ENCODE results near the gene STRIP1. TPM values are rescaled to one million over a fixed set of nuclear protein-coding genes. Genes with fewer than 3 reads are reported as not detected.

Gene STRIP1
- total and polyA plus RNA-seq, 2 of the 8 experiments (the other 6 are each of a cell fraction or from before 2014, with no cell fraction given) = 21.3 to 45.6 TPM

- Histone ChIP-seq H2BK15ac (ENCODE audit: low read length) (no peak overlapping the region), H4K5ac (ENCODE audit: insufficient read length, low read depth, low read length) (no peak overlapping the region), H4K91ac (replicated peaks; ENCODE audit: insufficient read length, low read length) (no peak overlapping the region), H3K4me2 (ENCODE audit: insufficient read depth in 1 of 2, low read depth in 2 of 2, low read length in 2 of 2) (no peak overlapping the region), H3K9ac (replicated peaks in 1 of 4; ENCODE audit: extremely low read depth in 1 of 4, low read depth in 3 of 4, low read length in 3 of 4) (no peak overlapping the region), H3K79me1 (ENCODE audit: low read depth, low read length) (peaks cover 5% of the 10 kb centered on the region), H3K14ac (ENCODE audit: insufficient read length) (no peak overlapping the region), H2BK5ac (ENCODE audit: low read depth, low read length) (no peak overlapping the region), H3K18ac (ENCODE audit: extremely low read depth, low read length) (no peak overlapping the region), H3K27ac (ENCODE audit: low read depth, low read length) (no peak overlapping the region), H3K23ac (ENCODE audit: insufficient read length) (no peak overlapping the region), H2BK12ac (ENCODE audit: low read depth, low read length) (no peak overlapping the region), H3K4me1 (replicated peaks in 1 of 4; ENCODE audit: control insufficient read depth in 3 of 4, insufficient read depth in 4 of 4, low read length in 3 of 4) (peaks cover 0 to 3% (median 0%) of the 10 kb centered on the region in 4 experiments; a peak in 1 of 7 replicates), H3K27me3 (replicated peaks in 1 of 4; ENCODE audit: control insufficient read depth in 3 of 4, extremely low read depth in 1 of 4, insufficient read depth in 3 of 4, low read length in 3 of 4) (no peaks in the 10 kb centered on the region), H3K9me3 (ENCODE audit: insufficient read depth in 2 of 2, low read depth in 1 of 2, low read length in 1 of 2) (no peaks in the 10 kb centered on the region), H3K4me3 (ENCODE audit: extremely low read depth in 1 of 4, insufficient read depth in 2 of 4, low read depth in 3 of 4, low read length in 4 of 4) (no peak overlapping the region), H4K8ac (ENCODE audit: extremely low read depth, insufficient read depth, low read length) (no peak overlapping the region), H3K23me2 (ENCODE audit: low read depth, low read length) (no peaks in the 10 kb centered on the region), H3K56ac (replicated peaks; ENCODE audit: insufficient read length, low read depth, low read length) (no peak overlapping the region), H3K79me2 (ENCODE audit: control insufficient read depth in 1 of 2, insufficient read depth in 2 of 2, low read length in 2 of 2) (peaks cover 5 to 76% of the 10 kb centered on the region in 2 experiments), H2BK20ac (ENCODE audit: low read length) (no peak overlapping the region), H2AK5ac (ENCODE audit: low read depth, low read length) (no peak overlapping the region), H3K4ac (replicated peaks; ENCODE audit: insufficient read length, low read depth, low read length) (no peak overlapping the region), H2BK120ac (replicated peaks; ENCODE audit: low read depth, low read length) (no peak overlapping the region), H3K36me3 (ENCODE audit: control insufficient read depth in 2 of 4, insufficient read depth in 4 of 4, low read length in 3 of 4) (peaks cover 0 to 10% (median 2%) of the 10 kb centered on the region in 4 experiments; a peak in 3 of 8 replicates), H2AFZ (ENCODE audit: low read length) (no peak overlapping the region), H4K20me1 (replicated peaks in 1 of 2; ENCODE audit: control insufficient read depth in 1 of 2, insufficient read depth in 2 of 2, low read length in 2 of 2) (peaks cover 4 to 9% of the 10 kb centered on the region in 2 experiments)
- ChIA-PET POLR2A (ENCODE audit: partially characterized antibody) (interaction anchor here (1.0 to 2.6 kb wide), 3 partner anchors 10 to 57 kb away, joined by 3 to 15 read pairs (median 3); partner anchors contain the start of gene AHCYL1), CTCF (ENCODE audit: partially characterized antibody) (interaction anchor here (0.6 to 4.8 kb wide), 5 partner anchors 10 to 118 kb away, joined by 3 to 22 read pairs (median 3); partner anchors contain the start of gene AHCYL1)
- 83% methylated on average over 1 of the region's 1 CpG; no CpG with 5 or more reads in 1 of the 2 experiments for WGBS, 2 experiments (ENCODE audit: extremely low coverage in 1 of 2, insufficient coverage in 1 of 2, insufficient read length in 1 of 2, insufficient replicate concordance in 2 of 2, low coverage in 1 of 2, low lambda C conversion rate in 2 of 2, missing lambda C conversion rate in 1 of 2)
- DNase-seq (ENCODE audit: low read depth in 1 of 2, low spot score in 2 of 2) (no peak), FAIRE-seq (no peak)
- TF ChIP-seq CREB1 (IDR thresholded peaks at IDR 0.05) (no peak), TBP (IDR thresholded peaks at IDR 0.05; ENCODE audit: low read depth, low read length) (no peak), SP1 (IDR thresholded peaks at IDR 0.05; ENCODE audit: low read depth, low read length) (no peak), RXRA (IDR thresholded peaks at IDR 0.05; ENCODE audit: insufficient read depth, low read depth, low read length) (no peak), TCF12 (IDR thresholded peaks at IDR 0.05; ENCODE audit: low read depth, low read length) (no peak), MAFK (IDR thresholded peaks at IDR 0.05; ENCODE audit: low read depth, low read length) (no peak), MAX (IDR thresholded peaks at IDR 0.05) (no peak), SAP30 (IDR thresholded peaks at IDR 0.05; ENCODE audit: insufficient read depth, insufficient replicate concordance, low read length) (no peak), TAF7 (optimal IDR thresholded peaks at IDR 0.05; ENCODE audit: borderline replicate concordance, low read depth, low read length) (no peak), SP2 (IDR thresholded peaks at IDR 0.05; ENCODE audit: low read length) (no peak)
Observed at GRCh38 chr1:109994654-109995053, 39.8 kb upstream of the STRIP1 start.
